Loucy (cell line): ENCODE data around the gene MRPL50.

Experiments used
- H2AFZ ChIP-seq: fragments of 200-600 bp; sonication (generic); 2 replicates; pipeline ENCODE4 v1.6.0; 2016; ENCODE audit warnings: antibody characterized with exemption, mild to moderate bottlenecking, low read length, moderate library complexity
- H3F3A ChIP-seq: fragments of 200-600 bp; 2 replicates; pipeline ENCODE4 v1.6.0; 2016; ENCODE audit warnings: antibody characterized with exemption, low read depth, mild to moderate bottlenecking
- H3K27me3 ChIP-seq: fragments of 200-600 bp; sonication (generic); 2 replicates; pipeline ENCODE4 v1.6.1; 2014; ENCODE audit warnings: low read length, mild to moderate bottlenecking; ENCODE audit not compliant: insufficient read depth, poor library complexity, severe bottlenecking
- H3K36me3 ChIP-seq: fragments of 200-600 bp; sonication (generic); 2 replicates; pipeline ENCODE4 v1.6.1; 2016; ENCODE audit warnings: low read length; ENCODE audit not compliant: insufficient read depth
- H3K4me1 ChIP-seq: fragments of 200-600 bp; sonication (generic); 2 replicates; pipeline ENCODE4 v1.5.1; 2014; ENCODE audit warnings: low read length, mild to moderate bottlenecking; ENCODE audit not compliant: insufficient read depth, poor library complexity, severe bottlenecking
- H3K4me2 ChIP-seq: fragments of 200-600 bp; sonication (generic); 2 replicates; pipeline ENCODE4 v1.6.0; 2014; ENCODE audit warnings: antibody characterized with exemption, low read length, low read depth, mild to moderate bottlenecking; ENCODE audit not compliant: poor library complexity, severe bottlenecking
- H3K4me3 ChIP-seq: fragments of 200-600 bp; sonication (generic); 2 replicates; pipeline ENCODE4 v1.5.1; 2014; ENCODE audit warnings: low read length, mild to moderate bottlenecking, mixed read lengths; ENCODE audit not compliant: poor library complexity, severe bottlenecking
- H3K79me2 ChIP-seq: fragments of 200-600 bp; sonication (generic); 2 replicates; pipeline ENCODE4 v1.6.1; 2014; ENCODE audit warnings: low read length; ENCODE audit not compliant: insufficient read depth
- H3K9ac ChIP-seq: fragments of 200-600 bp; sonication (generic); 2 replicates; pipeline ENCODE4 v1.6.0; 2014; ENCODE audit warnings: mild to moderate bottlenecking, low read depth, low read length, moderate library complexity; ENCODE audit not compliant: poor library complexity, severe bottlenecking
- H3K9me2 ChIP-seq: fragments of 200-600 bp; sonication (generic); replicated peaks from 2 replicates; pipeline ENCODE4 v1.6.1; 2016; ENCODE audit warnings: low read depth, low read length, mixed read lengths
- H3K9me3 ChIP-seq: fragments of 200-600 bp; sonication (generic); 2 replicates; pipeline ENCODE4 v1.6.1; 2014; ENCODE audit warnings: mild to moderate bottlenecking, antibody characterized with exemption, low read length, low read depth; ENCODE audit not compliant: insufficient read depth
- H4K20me1 ChIP-seq: fragments of 200-600 bp; sonication (generic); 2 replicates; pipeline ENCODE4 v1.6.0; 2014; ENCODE audit warnings: antibody characterized with exemption, low read length, mild to moderate bottlenecking; ENCODE audit not compliant: insufficient read depth, poor library complexity, severe bottlenecking
- EZH2phosphoT487 ChIP-seq: fragments of 200-600 bp; IDR thresholded peaks from 2 replicates; pipeline ENCODE4 v1.6.1; 2018; ENCODE audit warnings: antibody characterized with exemption, mild to moderate bottlenecking, moderate library complexity, borderline replicate concordance
- TF ChIP-seq, protein P1 (sequence below): fragments of 200-600 bp; sonication (generic); conservative IDR thresholded peaks from 2 replicates; pipeline ENCODE4 v1.5.1; 2014; ENCODE audit warnings: mild to moderate bottlenecking, antibody characterized with exemption, low read length

Gene MRPL50

DNA sequence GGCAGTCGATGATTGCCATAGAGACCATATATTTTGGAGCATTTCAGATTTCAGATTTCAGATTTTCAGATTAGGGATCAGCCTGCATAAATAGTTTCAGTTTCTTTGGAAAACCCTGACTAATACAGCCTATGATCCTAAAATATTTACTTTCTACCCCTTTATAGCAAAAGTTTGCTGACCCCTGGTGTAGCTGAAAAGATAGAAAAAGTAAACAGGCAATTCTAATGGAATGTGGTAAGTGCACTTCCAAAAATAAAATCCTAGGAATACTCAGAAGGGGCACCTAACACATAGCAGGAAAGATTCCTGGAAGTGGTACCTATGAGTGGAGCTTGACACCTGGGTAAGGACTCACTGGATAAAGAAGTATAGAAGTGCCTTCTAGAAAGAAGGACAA lies 48.1 kb downstream of the MRPL50 start:
- H3K4me3 ChIP-seq = no peak overlapping the region
- no peaks in the 10 kb centered on the region for H3K9me3 ChIP-seq
- no peak overlapping the region for H3K9ac ChIP-seq
- no peak overlapping the region for H2AFZ ChIP-seq
- no peak overlapping the region for H3K4me2 ChIP-seq
- H3F3A ChIP-seq = no peaks in the 10 kb centered on the region
- H3K4me1 ChIP-seq = no peaks in the 10 kb centered on the region
- no peaks in the 10 kb centered on the region for H3K9me2 ChIP-seq
- H3K36me3 ChIP-seq = no peaks in the 10 kb centered on the region
- no peaks in the 10 kb centered on the region for H3K79me2 ChIP-seq
- H3K27me3 ChIP-seq = no peaks in the 10 kb centered on the region
- H4K20me1 ChIP-seq = no peaks in the 10 kb centered on the region
- TF ChIP-seq, protein P1, sequence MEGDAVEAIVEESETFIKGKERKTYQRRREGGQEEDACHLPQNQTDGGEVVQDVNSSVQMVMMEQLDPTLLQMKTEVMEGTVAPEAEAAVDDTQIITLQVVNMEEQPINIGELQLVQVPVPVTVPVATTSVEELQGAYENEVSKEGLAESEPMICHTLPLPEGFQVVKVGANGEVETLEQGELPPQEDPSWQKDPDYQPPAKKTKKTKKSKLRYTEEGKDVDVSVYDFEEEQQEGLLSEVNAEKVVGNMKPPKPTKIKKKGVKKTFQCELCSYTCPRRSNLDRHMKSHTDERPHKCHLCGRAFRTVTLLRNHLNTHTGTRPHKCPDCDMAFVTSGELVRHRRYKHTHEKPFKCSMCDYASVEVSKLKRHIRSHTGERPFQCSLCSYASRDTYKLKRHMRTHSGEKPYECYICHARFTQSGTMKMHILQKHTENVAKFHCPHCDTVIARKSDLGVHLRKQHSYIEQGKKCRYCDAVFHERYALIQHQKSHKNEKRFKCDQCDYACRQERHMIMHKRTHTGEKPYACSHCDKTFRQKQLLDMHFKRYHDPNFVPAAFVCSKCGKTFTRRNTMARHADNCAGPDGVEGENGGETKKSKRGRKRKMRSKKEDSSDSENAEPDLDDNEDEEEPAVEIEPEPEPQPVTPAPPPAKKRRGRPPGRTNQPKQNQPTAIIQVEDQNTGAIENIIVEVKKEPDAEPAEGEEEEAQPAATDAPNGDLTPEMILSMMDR = no peak
- no peak for TF ChIP-seq EZH2phosphoT487

DNA sequence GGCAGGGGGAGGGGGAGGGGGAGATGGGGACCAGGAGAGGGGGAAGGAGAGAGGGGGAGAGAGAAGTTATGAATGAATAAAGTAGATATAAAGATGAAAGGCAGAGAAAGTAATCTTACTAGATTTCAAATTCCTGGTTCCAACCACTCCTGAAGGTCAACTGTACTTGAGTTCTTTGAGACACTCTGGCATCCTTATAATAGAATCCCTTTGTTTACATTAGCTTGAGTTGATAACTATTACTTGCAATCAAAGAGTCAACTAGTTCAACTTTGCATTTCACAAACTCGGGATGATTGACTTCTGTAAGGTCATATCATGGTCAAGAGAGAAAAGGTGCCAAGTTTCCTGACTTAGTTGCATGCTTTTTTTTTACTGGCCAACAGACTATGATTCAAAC lies 55.8 kb downstream of the MRPL50 start:
- no peaks in the 10 kb centered on the region for H3K36me3 ChIP-seq
- H3K79me2 ChIP-seq = no peaks in the 10 kb centered on the region
- no peak overlapping the region for H2AFZ ChIP-seq
- H3K9me2 ChIP-seq = no peaks in the 10 kb centered on the region
- no peaks in the 10 kb centered on the region for H3K27me3 ChIP-seq
- H3K4me3 ChIP-seq = no peak overlapping the region
- no peak for TF ChIP-seq EZH2phosphoT487
- TF ChIP-seq, protein P1 = no peak
- H4K20me1 ChIP-seq = no peaks in the 10 kb centered on the region
- no peak overlapping the region for H3K4me2 ChIP-seq
- no peaks in the 10 kb centered on the region for H3K4me1 ChIP-seq
- H3F3A ChIP-seq = no peaks in the 10 kb centered on the region
- H3K9ac ChIP-seq = no peak overlapping the region
- no peaks in the 10 kb centered on the region for H3K9me3 ChIP-seq

DNA sequence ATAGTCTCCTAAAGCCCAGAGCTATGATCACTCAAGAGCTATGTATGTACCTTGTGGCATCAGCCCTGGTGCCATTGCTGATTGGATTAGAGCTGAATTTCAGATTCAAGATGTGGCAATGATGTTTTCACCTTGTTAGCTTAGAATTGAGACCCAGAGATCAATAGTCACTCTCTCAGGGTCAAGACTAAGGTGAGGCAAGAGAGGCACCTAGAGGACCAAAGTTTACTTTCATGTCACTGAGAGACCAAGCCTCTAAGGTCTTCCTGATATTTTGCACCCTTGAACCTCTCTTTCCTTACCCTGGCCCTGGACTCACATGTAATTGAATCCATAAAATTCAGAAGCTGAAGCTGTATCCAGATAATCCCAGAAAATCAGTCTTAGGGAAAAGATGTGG lies 56.5 kb downstream of the MRPL50 start:
- Histone ChIP-seq H3F3A (no peaks in the 10 kb centered on the region), H3K9me2 (no peaks in the 10 kb centered on the region), H3K36me3 (no peaks in the 10 kb centered on the region), H3K4me1 (no peaks in the 10 kb centered on the region), H4K20me1 (no peaks in the 10 kb centered on the region), H3K4me3 (no peak overlapping the region), H3K27me3 (no peaks in the 10 kb centered on the region), H2AFZ (no peak overlapping the region), H3K4me2 (no peak overlapping the region), H3K9ac (no peak overlapping the region), H3K9me3 (no peaks in the 10 kb centered on the region), H3K79me2 (no peaks in the 10 kb centered on the region)
- no peak for TF ChIP-seq EZH2phosphoT487
- TF ChIP-seq, protein P1 = no peak
